ENCODE results near the gene BUB1B.

The BUB1B gene

DNA sequence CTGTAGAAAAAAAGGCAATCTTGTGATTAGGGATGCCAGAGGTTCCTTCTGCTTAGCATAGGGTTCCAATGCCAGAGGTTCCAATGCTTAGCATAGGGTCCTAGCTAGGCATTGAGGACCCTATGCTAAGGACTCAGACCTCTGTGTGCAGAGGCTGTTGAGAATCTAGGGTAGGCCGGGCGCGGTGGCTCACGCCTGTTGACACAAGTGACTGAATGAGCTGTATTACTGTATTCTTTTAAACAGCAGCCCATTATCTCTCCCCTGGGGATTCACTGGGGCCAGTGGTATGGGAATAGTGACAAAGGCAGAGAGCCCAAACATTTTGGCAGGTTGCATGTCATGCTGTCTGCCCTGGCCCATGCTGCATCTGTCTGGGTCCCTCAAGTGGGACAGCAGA lies 94.2 kb downstream of the BUB1B start:
- DNase-seq, result no peak

DNA sequence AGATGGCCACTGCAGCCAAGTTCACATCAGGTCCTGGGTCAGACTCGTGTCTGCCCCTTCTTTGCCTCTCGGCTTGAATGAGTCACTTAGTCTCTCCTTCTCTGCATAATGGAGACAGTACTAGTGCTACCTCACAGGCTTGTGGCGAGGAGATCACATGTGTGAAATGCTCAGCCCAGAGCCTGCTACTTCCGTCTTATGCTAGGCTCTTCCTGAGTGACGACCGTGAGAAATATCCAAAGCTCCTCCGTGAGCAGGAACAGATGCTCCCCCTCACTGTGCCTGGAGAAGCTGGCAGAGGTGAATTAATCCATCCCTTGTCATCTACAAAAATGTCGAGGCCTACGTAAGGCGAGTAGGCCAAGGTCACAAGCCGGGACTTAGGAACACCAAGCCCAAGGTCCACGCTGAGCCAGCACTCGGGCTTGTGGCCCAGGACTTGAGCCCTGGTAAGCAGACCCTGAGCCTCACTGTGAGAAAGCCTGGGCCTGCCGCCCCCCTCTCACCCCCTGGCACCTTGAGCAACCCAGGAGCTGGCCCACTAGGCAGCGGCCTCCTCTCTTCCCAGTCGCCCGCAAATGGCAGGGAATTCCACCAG lies 95.9 kb downstream of the BUB1B start:
- DNase-seq, result no peak

DNA sequence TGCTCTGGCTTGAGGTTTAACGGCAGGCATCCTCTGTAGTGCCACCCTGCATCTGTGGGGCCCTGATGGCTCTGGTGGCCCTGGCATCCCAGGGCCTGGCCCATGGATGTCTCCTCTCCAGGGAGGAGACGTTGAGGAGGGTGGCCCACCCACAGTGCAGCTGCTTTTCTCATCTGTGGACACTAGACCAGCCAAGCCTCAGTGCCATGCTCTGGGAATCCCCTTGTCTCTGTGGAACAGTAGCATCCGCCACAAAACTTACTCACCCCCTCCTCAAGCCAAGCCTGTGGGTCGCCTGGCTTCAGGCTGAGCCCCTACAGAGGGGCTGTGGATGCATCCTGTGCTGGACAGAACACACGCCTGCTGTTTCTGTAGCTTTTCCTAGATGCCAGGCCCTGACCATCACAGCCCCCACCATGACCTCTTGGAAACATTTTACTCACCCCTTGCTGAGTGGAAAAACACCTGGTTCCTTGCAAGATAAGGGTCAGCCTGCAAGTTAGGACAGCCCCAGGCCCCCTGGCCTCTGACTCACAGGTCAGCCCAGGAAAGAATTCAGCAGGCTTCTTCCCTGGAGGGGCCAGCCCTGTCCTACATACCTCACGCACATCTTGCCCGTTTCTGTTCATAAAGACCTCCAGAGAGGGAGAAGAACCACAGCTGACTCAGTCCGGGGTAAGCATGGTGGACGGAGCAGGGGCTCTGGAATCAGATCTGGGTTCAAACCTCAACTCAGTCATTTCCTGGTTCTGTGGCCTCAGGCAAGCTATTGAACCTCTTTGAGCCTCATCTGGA lies 97.0 kb downstream of the BUB1B start:
- no peak for DNase-seq

DNA sequence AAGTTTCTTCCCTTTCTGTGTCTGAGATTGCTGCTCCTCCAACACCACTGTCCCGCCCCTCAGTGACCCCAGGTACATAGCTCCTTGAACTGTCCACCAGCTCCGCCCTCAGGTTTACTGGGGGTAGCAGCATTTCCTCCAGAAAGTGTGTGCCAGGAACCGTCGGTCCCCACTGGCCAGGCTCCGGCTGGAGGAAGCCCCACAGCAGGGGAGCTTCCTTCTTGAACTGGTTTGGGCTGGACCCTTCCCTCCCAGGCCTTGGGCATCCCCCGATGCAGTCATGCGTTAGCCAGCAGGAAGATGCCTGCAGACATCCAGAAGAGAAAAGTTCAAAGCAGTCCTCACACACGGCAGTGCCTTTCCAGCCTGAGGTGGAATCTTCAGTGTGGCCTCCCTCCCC lies 97.7 kb downstream of the BUB1B start:
- DNase-seq, result no peak

- no peak for DNase-seq
Observed at GRCh38 chr15:40259021-40259420, 98.2 kb downstream of the BUB1B start.

DNA sequence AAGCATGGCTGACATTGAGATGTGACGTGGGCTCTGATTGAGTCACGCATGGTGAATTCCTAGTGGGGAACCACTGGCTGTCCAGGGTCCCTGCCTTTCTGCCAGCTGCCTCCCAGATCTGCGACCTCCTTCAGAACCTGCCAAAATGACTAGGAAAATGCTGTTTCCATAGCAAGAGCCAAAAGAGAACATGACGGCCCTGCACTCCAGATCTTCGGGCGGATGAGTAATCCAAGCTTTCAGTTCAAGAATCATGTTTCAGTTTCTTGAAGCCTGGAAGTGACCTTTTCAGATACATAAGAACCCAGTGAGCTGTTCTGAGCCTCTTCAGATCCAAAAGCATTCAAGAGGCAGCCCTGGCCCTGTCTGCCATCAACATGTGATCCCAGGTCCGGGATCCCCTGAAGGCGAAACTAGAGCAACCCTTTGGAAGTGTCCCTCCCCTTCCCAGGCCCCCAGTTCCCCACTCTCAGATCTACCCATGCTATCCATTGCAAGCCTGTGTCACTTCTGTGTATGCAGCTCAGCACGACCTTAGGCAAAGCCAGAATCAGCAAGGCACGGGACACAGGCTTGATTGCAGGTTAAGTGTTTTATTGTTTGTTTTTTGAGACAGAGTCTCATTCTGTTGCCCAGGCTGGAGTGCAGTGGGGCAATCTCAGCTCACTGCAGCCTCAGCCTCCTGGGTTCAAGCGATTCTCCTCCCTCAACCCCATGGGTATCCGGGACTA lies 102.3 kb downstream of the BUB1B start:
- no peak for DNase-seq

- DNase-seq, result no peak
Observed at GRCh38 chr15:40264321-40265153, 103.7 kb downstream of the BUB1B start.

DNA sequence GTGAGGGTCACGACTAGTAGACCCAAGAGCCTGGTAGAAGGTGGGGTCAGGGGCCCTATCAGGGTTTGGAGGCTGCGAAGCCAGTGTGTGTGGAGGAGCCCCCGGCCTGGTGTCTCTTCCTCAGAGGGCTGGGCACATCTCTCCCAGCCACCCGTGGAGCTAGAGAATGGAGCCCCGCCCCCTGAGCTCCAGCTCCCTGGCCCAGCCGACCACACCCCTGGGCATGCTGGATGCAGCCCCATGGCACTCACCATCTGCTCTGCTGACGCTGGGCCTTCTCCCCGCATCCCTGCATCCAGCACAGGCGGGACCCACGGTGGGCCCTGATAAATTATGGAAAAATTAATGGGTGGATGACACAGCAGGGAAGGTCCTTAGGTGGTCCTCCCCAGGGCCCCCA lies 104.5 kb downstream of the BUB1B start:
- DNase-seq, result no peak

GRCh38 chr15:40265875-40266274 lies 105.0 kb downstream of the BUB1B start:
- DNase-seq, result no peak

DNA sequence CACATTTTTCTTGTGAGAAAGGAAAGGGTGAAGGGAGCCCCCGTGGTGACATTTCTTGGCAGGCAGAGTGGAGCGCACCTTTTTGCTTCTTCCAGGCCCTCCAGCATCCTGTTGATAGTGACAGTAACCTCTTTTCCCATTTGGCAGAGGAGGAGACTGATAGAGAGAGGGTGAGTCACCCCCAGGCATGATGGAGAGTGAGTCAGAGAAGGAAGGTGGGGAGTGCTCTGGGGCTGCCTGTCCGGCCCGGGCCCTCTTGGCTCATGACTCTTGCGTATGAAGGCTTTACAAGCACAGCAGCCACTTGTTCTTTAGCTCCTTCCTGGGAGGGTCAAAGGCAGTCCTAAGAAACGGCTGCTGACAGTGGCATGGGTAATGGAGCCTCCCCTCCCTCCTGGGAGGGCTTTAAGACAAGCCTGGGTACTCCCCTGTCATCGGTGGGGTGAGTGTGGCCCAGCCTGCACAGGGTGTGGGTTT lies 106.0 kb downstream of the BUB1B start:
- DNase-seq, result no peak

GRCh38 chr15:40267670-40268069 lies 106.8 kb downstream of the BUB1B start:
- no peak for DNase-seq

- no peak for DNase-seq
Observed at GRCh38 chr15:40269604-40270003, 108.7 kb downstream of the BUB1B start.

GRCh38 chr15:40270246-40270995 lies 109.6 kb downstream of the BUB1B start:
- no peak for DNase-seq
